ENCODE results near the gene AKAP13.

- no peak for TF ChIP-seq GATA3 (IDR thresholded peaks at IDR 0.05; ENCODE audit: low read depth, low read length)
- TF ChIP-seq GATA2 (IDR thresholded peaks at IDR 0.05; ENCODE audit: low read depth, low read length) = no peak
Observed at GRCh38 chr15:85741021-85741421, 360.6 kb downstream of the AKAP13 start.
